ENCODE results near the gene CDH4.

- TF ChIP-seq CTCF (IDR thresholded peaks at IDR 0.05) (no peak), POLR2A (IDR thresholded peaks at IDR 0.05) (no peak)
Measured at GRCh38 chr20:61803416-61803914, 551.4 kb downstream of the CDH4 start.

All from upper lobe of left lung (tissue), 4 donors.